Natural killer cell treated with Interleukin-12 subunit alpha and Interleukin-12 subunit beta and Interleukin-15 and Interleukin-18, amount 100 ng/mL, for 72 hours (primary cell): ENCODE measurements around the gene MACROD2. TPM values are rescaled to one million over a fixed set of nuclear protein-coding genes. Genes with fewer than 3 reads are reported as not detected.
"Not testable (repeated sequence)": the region's sequence is repeated elsewhere in the genome, so short reads cannot be mapped to it uniquely, and the experiment has no call there.

Source experiments
- ATAC-seq, 2 donors: fragments of 150-1000 bp; cut with Tn5 transposase in 1 of 2; sonication (Bioruptor Pico), chemical (Tn5 transposase) in 1 of 2; 2 replicates each; pipeline ENCODE4 v1.10.0; 2021
- DNase-seq: peaks from one replicate; pipeline ENCODE4 v3.0.0; 2022; ENCODE audit warnings: low spot score
- H3K27ac Mint-ChIP-seq, 2 donors: 1 replicate in 1 of 2; 2 replicates in 1 of 2; pipeline ENCODE4 v1.8.0; 2022; ENCODE audit warnings: mixed read lengths in 2 of 2, mild to moderate bottlenecking in 1 of 2, moderate library complexity in 1 of 2
- H3K27me3 Mint-ChIP-seq, 2 donors: 1 replicate in 1 of 2; 2 replicates in 1 of 2; pipeline ENCODE4 v1.8.0; 2022; ENCODE audit warnings: mixed read lengths in 2 of 2
- H3K36me3 Mint-ChIP-seq: one replicate; pipeline ENCODE4 v1.8.0; 2022; ENCODE audit warnings: mixed read lengths
- H3K4me1 Mint-ChIP-seq, 2 donors: 1 replicate in 1 of 2; 2 replicates in 1 of 2; pipeline ENCODE4 v1.8.0; 2022; ENCODE audit warnings: low read depth in 2 of 2, mixed read lengths in 2 of 2, mild to moderate bottlenecking in 1 of 2
- H3K4me3 Mint-ChIP-seq: one replicate; pipeline ENCODE4 v1.8.0; 2022; ENCODE audit warnings: mixed read lengths
- H3K9me3 Mint-ChIP-seq: 2 replicates; pipeline ENCODE4 v1.8.0; 2022; ENCODE audit warnings: mixed read lengths
- total RNA-seq, 2 donors: library from RNA; stranded (reverse); gene quantifications; one replicate each; pipeline ENCODE4 v1.2.3, GENCODE V29; 2022

Gene MACROD2
- total RNA-seq, 2 donors from 2014 or later = not detected

GRCh38 chr20:15528391-15529111 is 1533.2 kb downstream of the MACROD2 start:
- no peak overlapping the region for H3K4me3 Mint-ChIP-seq
- DNase-seq (no peak), ATAC-seq (no peak)
- no peaks in the 10 kb centered on the region for H3K27me3 Mint-ChIP-seq
- no peaks in the 10 kb centered on the region for H3K36me3 Mint-ChIP-seq
- no peaks in the 10 kb centered on the region for H3K4me1 Mint-ChIP-seq
- H3K27ac Mint-ChIP-seq = no peak overlapping the region
- H3K9me3 Mint-ChIP-seq = peaks cover 16% of the 10 kb centered on the region

- Mint-ChIP-seq H3K27ac (no peak overlapping the region), H3K4me3 (no peak overlapping the region), H3K27me3 (no peaks in the 10 kb centered on the region), H3K9me3 (peaks cover 12% of the 10 kb centered on the region), H3K4me1 (no peaks in the 10 kb centered on the region), H3K36me3 (no peaks in the 10 kb centered on the region)
- no peak for DNase-seq
- ATAC-seq = no peak
These were observed 1540.5 kb downstream of the MACROD2 start for GRCh38 chr20:15535863-15536262.

GRCh38 chr20:15537200-15537599 is 1541.9 kb downstream of the MACROD2 start:
- peaks cover 12% of the 10 kb centered on the region for H3K9me3 Mint-ChIP-seq
- not testable (repeated sequence) for DNase-seq, H3K27me3 Mint-ChIP-seq, H3K4me1 Mint-ChIP-seq, H3K36me3 Mint-ChIP-seq, H3K4me3 Mint-ChIP-seq, H3K27ac Mint-ChIP-seq, ATAC-seq

- Mint-ChIP-seq H3K27me3 (no peaks in the 10 kb centered on the region), H3K4me1 (no peaks in the 10 kb centered on the region), H3K9me3 (peaks cover 16% of the 10 kb centered on the region), H3K4me3 (no peak overlapping the region), H3K27ac (no peak overlapping the region), H3K36me3 (no peaks in the 10 kb centered on the region)
- ATAC-seq = no peak
- no peak for DNase-seq
These were observed 1547.3 kb downstream of the MACROD2 start for GRCh38 chr20:15542655-15543054.

- H3K36me3 Mint-ChIP-seq = no peaks in the 10 kb centered on the region
- DNase-seq (no peak), ATAC-seq (no peak)
- H3K4me1 Mint-ChIP-seq = no peaks in the 10 kb centered on the region
- H3K4me3 Mint-ChIP-seq = no peak overlapping the region
- H3K9me3 Mint-ChIP-seq = peaks cover 18% of the 10 kb centered on the region
- no peak overlapping the region for H3K27ac Mint-ChIP-seq
- H3K27me3 Mint-ChIP-seq = no peaks in the 10 kb centered on the region
These were observed 1549.4 kb downstream of the MACROD2 start for GRCh38 chr20:15544742-15545141.

- DNase-seq (no peak), ATAC-seq (no peak)
- peaks cover 18% of the 10 kb centered on the region for H3K9me3 Mint-ChIP-seq
- no peak overlapping the region for H3K4me3 Mint-ChIP-seq
- no peaks in the 10 kb centered on the region for H3K27me3 Mint-ChIP-seq
- no peaks in the 10 kb centered on the region for H3K4me1 Mint-ChIP-seq
- no peaks in the 10 kb centered on the region for H3K36me3 Mint-ChIP-seq
- no peak overlapping the region for H3K27ac Mint-ChIP-seq
These were observed 1551.3 kb downstream of the MACROD2 start for GRCh38 chr20:15546525-15547023.

- H3K4me1 Mint-ChIP-seq = no peaks in the 10 kb centered on the region
- no peak for ATAC-seq
- peaks cover 19% of the 10 kb centered on the region for H3K9me3 Mint-ChIP-seq
These were observed 1551.8 kb downstream of the MACROD2 start for GRCh38 chr20:15547119-15547518.

GRCh38 chr20:15550116-15550870 is 1555.0 kb downstream of the MACROD2 start:
- Mint-ChIP-seq H3K4me1 (no peaks in the 10 kb centered on the region), H3K4me3 (no peak overlapping the region), H3K9me3 (peaks cover 33% of the 10 kb centered on the region), H3K36me3 (peaks cover 6% of the 10 kb centered on the region), H3K27ac (no peak overlapping the region), H3K27me3 (no peaks in the 10 kb centered on the region)
- ATAC-seq = no peak
- no peak for DNase-seq

More at GRCh38 chr20:15547119-15547518, 1551.8 kb downstream of the MACROD2 start:
- no peak for DNase-seq
- H3K27me3 Mint-ChIP-seq = no peaks in the 10 kb centered on the region
- no peak overlapping the region for H3K27ac Mint-ChIP-seq
- no peak overlapping the region for H3K4me3 Mint-ChIP-seq
- H3K36me3 Mint-ChIP-seq = no peaks in the 10 kb centered on the region

- ATAC-seq = no peak
- H3K4me1 Mint-ChIP-seq = no peaks in the 10 kb centered on the region
- no peak for DNase-seq
- H3K27me3 Mint-ChIP-seq = no peaks in the 10 kb centered on the region
- peaks cover 20% of the 10 kb centered on the region for H3K9me3 Mint-ChIP-seq
- no peak overlapping the region for H3K27ac Mint-ChIP-seq
- peaks cover 6% of the 10 kb centered on the region for H3K36me3 Mint-ChIP-seq
- H3K4me3 Mint-ChIP-seq = no peak overlapping the region
These were observed 1560.6 kb downstream of the MACROD2 start for GRCh38 chr20:15555913-15556312.

GRCh38 chr20:15556869-15557268 is 1561.6 kb downstream of the MACROD2 start:
- no peaks in the 10 kb centered on the region for H3K4me1 Mint-ChIP-seq
- no peak overlapping the region for H3K4me3 Mint-ChIP-seq
- H3K27ac Mint-ChIP-seq = no peak overlapping the region
- peaks cover 6% of the 10 kb centered on the region for H3K36me3 Mint-ChIP-seq
- DNase-seq = no peak
- no peak for ATAC-seq
- no peaks in the 10 kb centered on the region for H3K27me3 Mint-ChIP-seq
- peaks cover 20% of the 10 kb centered on the region for H3K9me3 Mint-ChIP-seq

GRCh38 chr20:15561070-15561569 is 1565.8 kb downstream of the MACROD2 start:
- no peak for ATAC-seq
- H3K4me3 Mint-ChIP-seq = no peak overlapping the region
- peaks cover 5% of the 10 kb centered on the region for H3K9me3 Mint-ChIP-seq
- no peaks in the 10 kb centered on the region for H3K27me3 Mint-ChIP-seq
- no peaks in the 10 kb centered on the region for H3K4me1 Mint-ChIP-seq
- no peak overlapping the region for H3K27ac Mint-ChIP-seq
- H3K36me3 Mint-ChIP-seq = no peaks in the 10 kb centered on the region
- DNase-seq = no peak

- H3K4me1 Mint-ChIP-seq = no peaks in the 10 kb centered on the region
- DNase-seq (no peak), ATAC-seq (no peak)
- no peaks in the 10 kb centered on the region for H3K36me3 Mint-ChIP-seq
- peaks cover 9% of the 10 kb centered on the region for H3K9me3 Mint-ChIP-seq
- H3K27me3 Mint-ChIP-seq = no peaks in the 10 kb centered on the region
- H3K4me3 Mint-ChIP-seq = no peak overlapping the region
- H3K27ac Mint-ChIP-seq = no peak overlapping the region
These were observed 1566.5 kb downstream of the MACROD2 start for GRCh38 chr20:15561707-15562404.

- no peak for ATAC-seq
- H3K4me3 Mint-ChIP-seq = no peak overlapping the region
- no peak overlapping the region for H3K27ac Mint-ChIP-seq
- peaks cover 8% of the 10 kb centered on the region for H3K9me3 Mint-ChIP-seq
- no peaks in the 10 kb centered on the region for H3K36me3 Mint-ChIP-seq
- H3K27me3 Mint-ChIP-seq = no peaks in the 10 kb centered on the region
- H3K4me1 Mint-ChIP-seq = no peaks in the 10 kb centered on the region
- no peak for DNase-seq
These were observed 1568.5 kb downstream of the MACROD2 start for GRCh38 chr20:15563836-15564235.

GRCh38 chr20:15564981-15565380 is 1569.7 kb downstream of the MACROD2 start:
- no peaks in the 10 kb centered on the region for H3K27me3 Mint-ChIP-seq
- ATAC-seq = no peak
- DNase-seq = no peak
- H3K27ac Mint-ChIP-seq = no peak overlapping the region
- H3K4me3 Mint-ChIP-seq = no peak overlapping the region
- no peaks in the 10 kb centered on the region for H3K36me3 Mint-ChIP-seq
- no peaks in the 10 kb centered on the region for H3K4me1 Mint-ChIP-seq
- peaks cover 8% of the 10 kb centered on the region for H3K9me3 Mint-ChIP-seq
